Omental fat pad (tissue), 4 donors: ENCODE results near the gene KDELR1. TPM values are rescaled to one million over a fixed set of nuclear protein-coding genes. Genes with fewer than 3 reads are reported as not detected.
"Not testable (repeated sequence)": the region's sequence is repeated elsewhere in the genome, so short reads cannot be mapped to it uniquely, and the experiment has no call there.

Experiments
- ATAC-seq: fragments of 150-250 bp; one replicate; pipeline ENCODE4 v1.9.1; 2016; ENCODE audit warnings: mild to moderate bottlenecking, moderate library complexity; ENCODE audit not compliant: low FRiP score
- DNase-seq: peaks from one replicate; pipeline ENCODE4 v3.0.0-alpha.2; 2019; ENCODE audit warnings: low spot score
- CTCF ChIP-seq, 3 donors: fragments of 450-650 bp; IDR thresholded peaks; one replicate each; pipeline ENCODE4 v1.5.1; 2016 to 2017; ENCODE audit warnings: antibody characterized with exemption in 3 of 3, mild to moderate bottlenecking in 3 of 3, moderate library complexity in 2 of 3
- total RNA-seq, 4 donors: library from RNA; depleted of rRNA; stranded (reverse); fragments of >200 nt; gene quantifications; one replicate each; pipeline ENCODE4 v1.1.0, GENCODE V29; 2016

KDELR1 gene
- total RNA-seq, 4 donors from 2014 or later: 72.2 to 102 (median 75.3) TPM

- no peak for DNase-seq
- no peak for ATAC-seq
- TF ChIP-seq CTCF (IDR thresholded peaks at IDR 0.05): no peak
Observed at GRCh38 chr19:48385461-48386087, 5.8 kb downstream of the KDELR1 start.

GRCh38 chr19:48382286-48382685 lies 9.1 kb downstream of the KDELR1 start:
- TF ChIP-seq CTCF (IDR thresholded peaks at IDR 0.05): no peak
- ATAC-seq: no peak
- no peak for DNase-seq

- ATAC-seq (no peak), DNase-seq (no peak)
- no peak for TF ChIP-seq CTCF (IDR thresholded peaks at IDR 0.05)
Observed at GRCh38 chr19:48381178-48381950, 10.0 kb downstream of the KDELR1 start.

- ATAC-seq: no peak
- no peak for TF ChIP-seq CTCF (IDR thresholded peaks at IDR 0.05)
- DNase-seq: no peak
Observed at GRCh38 chr19:48379058-48379457, 12.3 kb downstream of the KDELR1 start.

GRCh38 chr19:48378194-48378570 lies 13.2 kb downstream of the KDELR1 start:
- DNase-seq: no peak
- no peak for TF ChIP-seq CTCF (IDR thresholded peaks at IDR 0.05)
- ATAC-seq: no peak

GRCh38 chr19:48373567-48373966 lies 17.8 kb downstream of the KDELR1 start:
- DNase-seq (no peak), ATAC-seq (no peak)
- TF ChIP-seq CTCF (IDR thresholded peaks at IDR 0.05): no peak

GRCh38 chr19:48372904-48373303 lies 18.4 kb downstream of the KDELR1 start:
- TF ChIP-seq CTCF (IDR thresholded peaks at IDR 0.05): no peak
- ATAC-seq (no peak), DNase-seq (no peak)

GRCh38 chr19:48371771-48372170 lies 19.6 kb downstream of the KDELR1 start:
- not testable (repeated sequence) for ATAC-seq, DNase-seq
